ENCODE measurements around the gene GAA.
"Not testable (repeated sequence)": the region's sequence is repeated elsewhere in the genome, so short reads cannot be mapped to it uniquely, and the experiment has no call there.

Gene GAA

DNA sequence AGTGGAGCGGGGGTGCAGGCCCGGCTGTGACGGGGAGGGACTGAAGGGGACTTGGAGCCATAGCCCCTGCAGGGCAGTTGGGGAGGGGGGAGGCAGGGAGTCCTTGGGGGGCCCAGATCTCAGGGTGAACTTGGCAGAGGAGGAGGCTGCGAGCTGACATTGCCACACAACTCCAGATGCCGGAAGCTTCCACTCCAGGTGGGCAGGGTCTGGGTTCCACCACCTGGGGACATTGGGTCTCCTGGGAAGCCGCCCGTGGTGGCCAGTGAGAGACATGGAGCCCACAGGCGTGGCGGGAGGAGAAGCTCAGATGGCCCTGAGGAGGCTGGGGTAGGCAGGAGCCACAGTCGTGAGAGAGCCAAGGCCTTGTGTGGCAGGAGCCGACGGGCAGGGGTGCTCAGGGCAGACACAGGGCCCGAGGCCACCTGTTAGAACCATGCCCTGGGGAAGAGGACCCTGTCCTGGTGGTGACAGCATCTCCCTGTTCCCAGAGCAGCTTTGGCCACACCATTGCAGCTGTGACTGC is 18.2 kb upstream of the GAA start:
- no peak overlapping the region for H3K4me3 ChIP-seq (ENCODE audit: low read depth, low read length)

DNA sequence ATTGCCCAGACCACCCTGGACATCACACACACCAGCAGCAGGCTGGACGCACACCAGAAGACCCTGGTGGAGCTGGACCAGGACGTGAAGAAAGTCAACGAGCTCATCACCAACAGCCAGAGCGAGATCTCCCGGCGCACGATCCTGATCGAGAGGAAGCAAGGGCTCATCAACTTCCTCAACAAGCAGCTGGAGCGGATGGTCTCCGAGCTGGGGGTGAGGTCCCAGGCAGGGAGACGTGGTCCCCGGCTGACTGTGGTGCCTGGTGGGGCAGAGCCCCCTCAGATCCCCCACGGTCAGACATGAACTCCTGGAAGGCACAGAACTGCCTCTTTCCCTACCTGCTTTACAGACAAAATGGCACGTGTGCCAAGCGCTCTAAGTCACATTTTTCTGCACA is 16.6 kb upstream of the GAA start:
- no peak overlapping the region for H3K4me3 ChIP-seq (ENCODE audit: low read depth, low read length)

DNA sequence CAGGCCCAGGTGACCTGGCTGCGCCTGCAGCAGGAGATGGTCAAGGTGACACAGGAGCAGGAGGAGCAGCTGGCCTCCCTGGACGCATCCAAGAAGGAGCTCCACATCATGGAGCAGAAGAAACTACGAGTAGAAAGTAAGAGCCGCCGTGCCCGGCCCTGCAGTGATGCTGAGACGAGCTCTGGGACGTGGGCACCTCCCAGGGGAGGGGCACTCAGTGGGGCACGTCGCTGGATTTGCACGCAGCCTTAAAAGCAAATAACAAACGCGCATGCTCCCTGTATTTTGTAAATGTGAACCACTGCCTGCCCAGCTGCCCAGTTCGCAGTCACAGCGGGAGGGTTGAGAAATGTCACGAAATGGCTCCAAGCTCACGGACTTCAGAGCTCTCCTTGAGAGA is 15.3 kb upstream of the GAA start:
- H3K4me3 ChIP-seq (ENCODE audit: low read depth, low read length), result no peak overlapping the region

DNA sequence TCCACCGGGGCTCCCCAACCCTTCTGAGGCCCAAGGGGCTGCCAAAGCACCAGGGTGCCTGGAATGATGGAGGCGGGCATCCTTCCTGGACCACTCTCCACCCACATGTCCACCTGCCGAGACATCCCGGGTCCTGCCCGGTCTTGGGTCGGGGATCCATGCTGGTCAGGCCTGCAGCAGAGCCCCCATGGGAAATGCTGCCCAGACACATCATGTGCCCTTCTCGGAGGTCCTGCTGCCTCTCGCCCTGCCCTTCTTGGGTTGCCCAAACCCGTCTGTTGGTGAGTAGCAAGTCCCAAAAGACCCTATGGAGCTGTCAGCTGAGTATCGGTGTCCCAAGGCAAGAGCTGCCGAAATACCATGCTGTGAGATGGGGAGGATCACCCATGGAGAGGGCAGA is 14.8 kb upstream of the GAA start:
- H3K4me3 ChIP-seq (ENCODE audit: low read depth, low read length), result no peak overlapping the region

DNA sequence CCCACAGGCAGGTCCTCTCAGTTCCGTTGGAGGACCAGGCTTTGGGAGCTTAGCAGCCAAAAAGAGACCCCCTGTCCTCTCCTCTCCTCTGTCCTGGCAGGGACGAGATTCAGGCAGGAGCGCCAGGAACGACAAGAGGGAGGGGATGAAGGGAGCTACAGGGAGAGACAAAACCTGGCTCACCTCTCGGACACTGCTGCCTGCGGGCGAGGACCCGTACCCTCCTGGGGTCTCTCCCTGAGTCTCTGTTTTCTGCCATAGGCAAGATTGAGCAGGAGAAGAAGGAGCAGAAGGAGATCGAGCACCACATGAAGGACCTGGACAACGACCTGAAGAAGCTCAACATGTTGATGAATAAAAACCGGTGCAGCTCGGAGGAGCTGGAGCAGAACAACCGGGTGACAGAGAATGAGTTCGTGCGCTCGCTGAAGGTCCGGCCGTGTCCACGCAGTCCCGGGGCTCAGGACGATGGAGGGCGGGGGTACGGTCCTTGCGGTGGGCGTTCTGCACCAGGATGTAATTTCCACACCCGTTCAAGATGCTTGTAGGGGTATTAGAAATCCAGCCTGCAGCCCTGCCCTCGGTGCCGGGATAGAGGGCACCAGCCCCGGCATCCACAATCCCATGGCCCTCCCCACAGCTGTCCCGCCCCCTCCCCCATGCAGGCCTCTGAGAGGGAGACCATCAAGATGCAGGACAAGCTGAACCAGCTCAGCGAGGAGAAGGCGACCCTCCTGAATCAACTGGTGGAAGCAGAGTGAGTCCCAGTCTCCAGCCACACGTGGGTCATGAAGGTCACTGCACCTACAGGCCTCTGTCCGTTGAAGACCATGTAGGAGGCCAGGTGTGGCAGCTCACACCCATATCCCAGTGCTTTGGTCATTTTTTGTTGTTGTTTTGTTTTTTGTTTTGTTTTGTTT is 13.8 kb upstream of the GAA start:
- no peak overlapping the region for H3K4me3 ChIP-seq (ENCODE audit: low read depth, low read length)

DNA sequence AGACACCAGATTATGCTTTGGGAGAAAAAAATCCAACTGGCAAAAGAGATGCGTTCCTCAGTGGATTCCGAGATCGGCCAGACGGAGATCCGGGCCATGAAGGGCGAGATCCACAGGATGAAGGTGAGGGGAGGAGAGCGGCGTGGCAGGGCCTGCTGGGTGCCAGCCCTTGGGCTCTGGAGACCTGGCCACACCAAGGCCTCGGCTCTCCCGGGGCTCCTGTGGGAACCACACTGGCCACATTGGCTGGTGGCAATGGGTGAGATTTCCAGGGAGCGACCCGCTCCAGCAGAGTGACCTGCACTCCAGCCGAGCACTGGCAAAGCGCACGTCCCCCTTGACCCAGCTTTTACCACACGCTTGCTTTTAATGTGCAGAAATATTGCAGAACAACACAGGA is 11.6 kb upstream of the GAA start:
- no peak overlapping the region for H3K4me3 ChIP-seq (ENCODE audit: low read depth, low read length)

DNA sequence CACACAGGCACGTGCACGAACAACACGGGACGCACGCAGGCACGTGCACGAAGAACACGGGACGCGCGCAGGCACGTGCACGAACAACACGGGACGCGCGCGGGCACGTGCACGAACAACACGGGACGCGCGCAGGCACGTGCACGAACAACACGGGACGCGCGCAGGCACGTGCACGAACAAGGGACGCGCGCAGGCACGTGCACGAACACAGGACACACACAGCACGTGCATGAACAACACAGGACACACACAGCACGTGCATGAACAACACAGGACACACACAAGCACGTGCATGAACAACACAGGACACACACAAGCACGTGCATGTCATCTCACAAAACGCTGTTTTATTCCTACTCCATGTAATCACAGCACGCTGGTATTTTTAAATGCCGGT is 11.2 kb upstream of the GAA start:
- not testable (repeated sequence) for H3K4me3 ChIP-seq (ENCODE audit: low read depth, low read length)

DNA sequence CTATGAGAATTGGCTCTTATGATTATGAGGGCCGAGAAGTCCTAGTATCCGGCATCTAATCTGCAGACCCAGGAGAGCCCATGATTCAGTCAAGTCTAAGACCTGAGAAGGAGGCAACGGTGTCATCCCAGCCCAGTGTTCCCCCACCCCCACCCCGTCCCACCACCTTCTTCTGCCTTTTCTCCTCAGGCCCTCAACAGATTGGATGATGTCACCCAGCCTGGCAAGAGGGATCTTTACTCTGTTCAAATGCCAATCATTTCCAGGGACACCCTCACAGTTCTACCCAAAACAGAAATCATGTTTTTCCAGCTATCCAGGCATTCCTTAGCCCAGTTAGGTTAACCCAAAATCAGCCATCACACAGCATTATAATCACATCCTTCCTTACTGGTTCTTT is 10.0 kb upstream of the GAA start:
- no peak overlapping the region for H3K4me3 ChIP-seq (ENCODE audit: low read depth, low read length)

DNA sequence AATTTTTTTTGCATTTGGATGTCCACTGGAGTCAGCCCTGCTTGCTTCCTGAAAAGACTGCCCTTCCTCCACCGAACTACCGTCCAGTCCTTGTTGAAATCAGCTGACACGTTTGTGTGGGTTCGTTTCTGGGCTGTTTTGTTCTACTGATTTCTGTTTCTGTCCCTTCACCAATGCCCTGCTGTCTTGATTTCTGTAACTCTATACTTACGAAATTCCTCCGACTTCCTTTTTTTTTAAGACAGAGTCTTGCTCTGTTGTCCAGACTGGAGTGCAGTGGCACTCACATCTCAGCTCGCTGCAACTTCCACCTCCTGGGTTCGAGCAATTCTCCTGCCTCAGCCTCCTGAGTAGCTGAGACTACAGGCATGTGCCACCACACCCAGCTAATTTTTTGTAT is 8.4 kb upstream of the GAA start:
- H3K4me3 ChIP-seq (ENCODE audit: low read depth, low read length), result no peak overlapping the region

DNA sequence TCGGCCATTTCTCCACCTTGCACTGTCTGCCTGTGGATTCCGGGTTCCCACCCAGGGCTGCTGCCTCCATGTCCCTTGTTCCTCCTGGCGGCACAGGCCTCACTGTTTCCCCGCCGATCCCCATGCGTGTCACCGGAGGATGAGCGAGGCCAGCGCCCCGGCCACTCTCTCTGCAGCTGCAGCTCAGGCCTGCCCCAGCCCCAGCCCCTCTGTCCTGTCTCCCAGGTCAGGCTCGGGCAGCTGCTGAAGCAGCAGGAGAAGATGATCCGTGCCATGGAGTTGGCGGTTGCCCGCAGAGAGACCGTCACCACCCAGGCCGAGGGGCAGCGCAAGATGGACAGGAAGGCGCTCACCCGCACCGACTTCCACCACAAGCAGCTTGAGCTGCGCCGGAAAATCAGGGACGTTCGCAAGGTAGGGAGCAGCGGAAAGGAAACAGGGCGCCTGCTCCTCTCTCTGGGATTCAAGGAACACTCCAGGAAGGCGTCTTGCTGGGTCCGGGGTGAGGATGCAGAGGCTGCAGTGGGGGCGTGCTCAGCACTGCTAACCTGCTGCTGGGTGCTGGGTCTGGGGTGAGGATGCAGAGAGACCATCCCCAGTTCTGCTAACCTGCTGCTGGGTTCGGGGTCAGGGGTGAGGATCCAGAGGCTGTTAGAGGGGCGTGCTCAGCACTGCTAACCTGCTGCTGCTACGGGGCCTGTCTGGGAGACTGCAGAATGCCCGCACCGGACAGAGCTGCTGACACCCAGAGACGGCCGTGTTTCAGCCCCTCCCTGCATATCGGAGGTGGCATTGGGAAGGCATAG is 6.1 kb upstream of the GAA start:
- H3K4me3 ChIP-seq (ENCODE audit: low read depth, low read length), result no peak overlapping the region

DNA sequence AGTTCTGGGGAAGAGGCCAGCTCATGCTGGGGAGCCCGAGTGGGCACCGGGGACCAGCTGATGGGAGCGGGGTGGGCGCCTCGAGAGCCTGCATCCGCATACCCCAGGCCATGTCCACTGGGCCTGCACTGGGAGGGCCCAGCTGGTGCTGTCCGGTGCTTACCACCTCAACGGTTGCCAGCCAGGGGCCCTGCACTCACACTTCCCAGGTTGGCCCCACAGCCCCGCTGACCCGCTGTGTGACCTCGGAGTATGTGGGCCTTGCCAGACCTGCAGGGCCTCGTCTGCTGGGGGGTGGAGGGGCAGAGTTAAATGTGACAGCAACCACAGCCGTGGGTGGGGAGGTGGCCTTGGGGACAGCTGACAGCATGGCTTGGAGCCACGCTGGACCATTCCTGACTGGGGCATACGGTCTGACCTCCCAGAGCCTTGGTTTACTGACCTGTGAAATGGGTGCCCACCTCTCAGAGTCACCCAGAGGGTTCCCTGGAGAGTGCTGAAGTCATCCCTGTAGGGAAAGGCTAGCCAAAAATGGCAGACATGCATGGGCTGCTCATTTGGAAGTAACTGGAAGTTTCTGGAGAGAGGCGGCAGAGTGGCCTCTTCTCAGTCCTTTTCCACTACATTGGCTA is 5.4 kb upstream of the GAA start:
- no peak overlapping the region for H3K4me3 ChIP-seq (ENCODE audit: low read depth, low read length)

DNA sequence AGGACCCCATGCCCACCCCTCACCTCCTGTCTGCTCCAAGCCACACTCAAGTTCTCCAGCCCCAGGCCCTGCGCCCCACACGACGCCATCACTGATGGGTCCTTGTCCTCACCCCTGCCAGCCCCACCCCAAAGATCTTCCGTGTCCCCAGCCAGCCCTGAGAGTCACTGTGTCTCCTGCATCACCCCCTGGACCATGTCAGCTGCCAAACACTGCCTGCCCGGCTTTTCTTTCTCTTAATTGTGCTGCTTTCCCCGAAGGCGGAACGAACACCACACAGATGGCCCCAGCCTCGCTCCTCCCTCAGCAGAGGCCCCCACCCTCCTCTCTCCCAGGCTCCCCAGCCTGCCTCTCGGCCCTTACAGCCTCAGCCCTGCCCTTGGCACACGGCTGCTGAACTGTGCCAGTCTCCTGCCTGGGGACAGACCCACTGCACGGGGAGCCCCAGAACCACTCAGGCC is 4.8 kb upstream of the GAA start:
- H3K4me3 ChIP-seq (ENCODE audit: low read depth, low read length), result no peak overlapping the region

DNA sequence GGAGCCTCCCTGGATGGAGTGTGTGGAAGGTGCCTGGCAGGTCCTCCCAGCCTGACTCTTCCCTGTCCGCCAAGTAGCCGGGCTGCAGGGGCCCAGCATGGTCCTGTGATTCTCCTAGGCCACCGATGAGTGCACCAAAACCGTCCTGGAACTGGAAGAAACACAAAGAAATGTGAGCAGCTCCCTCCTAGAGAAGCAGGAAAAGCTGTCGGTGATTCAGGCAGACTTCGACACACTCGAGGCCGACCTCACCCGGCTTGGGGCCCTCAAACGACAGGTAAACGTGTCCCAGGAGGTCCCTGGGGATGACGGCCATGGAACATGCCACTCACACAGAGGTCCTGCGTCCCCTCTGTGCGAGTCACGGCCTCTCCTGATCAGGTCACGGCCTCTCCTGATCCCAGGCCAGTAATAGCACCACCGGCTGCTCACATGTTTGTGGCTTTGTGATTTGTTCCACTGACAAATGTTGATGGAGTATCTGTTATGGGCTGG is 4.2 kb upstream of the GAA start:
- no peak overlapping the region for H3K4me3 ChIP-seq (ENCODE audit: low read depth, low read length)

DNA sequence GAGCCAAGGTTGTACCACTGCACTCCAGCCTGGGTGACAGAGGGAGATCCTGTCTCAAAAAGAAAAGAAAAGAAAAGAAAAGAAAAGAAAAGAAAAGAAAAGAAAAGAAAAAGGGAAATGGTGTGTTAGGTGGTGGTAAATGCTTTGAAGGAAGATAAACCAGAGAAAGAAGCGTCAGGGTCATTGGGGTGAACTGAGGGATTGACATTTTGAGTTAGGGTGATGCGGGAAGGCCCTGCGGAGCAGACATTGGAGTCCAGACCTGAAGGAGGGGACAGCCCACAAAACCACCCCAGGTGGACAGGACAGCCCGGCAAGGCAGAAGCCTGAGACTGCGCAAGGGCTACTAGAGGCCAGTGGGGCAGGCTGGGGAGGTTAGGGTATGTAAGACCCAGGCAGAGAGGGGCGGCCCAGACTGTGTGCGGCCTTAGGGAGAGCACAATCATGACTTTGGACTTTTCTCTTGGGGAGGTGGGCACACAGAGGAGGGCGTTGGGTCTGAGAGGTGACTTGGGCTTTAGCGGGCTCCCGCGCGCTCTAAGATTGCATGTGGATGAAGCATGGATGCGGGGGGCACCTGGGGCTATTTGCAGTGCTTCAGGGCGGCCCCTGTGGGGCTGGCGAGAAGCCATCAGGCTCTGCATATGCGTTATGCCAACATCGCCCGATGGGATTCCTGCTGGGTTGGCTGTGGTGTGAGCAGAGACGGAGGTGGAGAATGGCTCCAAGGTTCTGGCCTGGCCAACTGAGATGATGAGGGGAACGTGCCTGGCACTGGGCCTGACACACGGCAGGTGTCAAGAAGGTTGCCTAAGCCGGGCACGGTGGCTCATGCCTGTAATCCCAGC is 3.3 kb upstream of the GAA start:
- no peak overlapping the region for H3K4me3 ChIP-seq (ENCODE audit: low read depth, low read length)

DNA sequence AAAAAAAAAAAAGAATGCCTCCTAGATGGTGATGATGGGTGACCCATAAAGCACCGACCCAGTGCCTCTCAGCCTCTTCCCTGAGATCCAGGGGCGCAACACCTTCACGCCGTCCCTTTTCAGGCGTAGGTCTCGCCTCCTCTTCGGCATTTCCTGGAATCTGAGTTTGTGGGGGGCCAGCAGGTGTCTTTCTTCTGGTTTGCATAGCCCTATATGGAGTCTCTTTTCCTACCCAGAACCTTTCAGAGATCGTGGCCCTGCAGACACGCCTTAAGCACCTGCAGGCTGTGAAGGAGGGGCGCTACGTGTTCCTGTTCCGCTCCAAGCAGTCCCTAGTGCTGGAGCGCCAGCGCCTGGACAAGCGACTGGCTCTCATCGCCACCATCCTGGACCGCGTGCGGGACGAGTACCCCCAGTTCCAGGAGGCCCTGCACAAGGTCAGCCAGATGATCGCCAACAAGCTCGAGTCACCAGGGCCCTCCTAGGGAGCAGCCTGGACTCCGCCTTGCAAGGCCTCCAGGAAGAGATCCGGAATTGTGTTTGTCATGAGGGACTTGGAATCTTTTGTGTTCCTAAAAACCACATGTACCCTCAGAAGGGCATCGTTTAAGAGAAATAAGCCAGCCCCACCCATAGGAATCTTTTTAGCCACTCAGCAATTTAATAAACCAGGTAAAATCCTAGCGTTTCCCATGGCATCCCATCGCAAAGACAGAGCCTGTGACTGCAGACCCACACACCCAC is 1.9 kb upstream of the GAA start:
- H3K4me3 ChIP-seq (ENCODE audit: low read depth, low read length), result no peak overlapping the region

DNA sequence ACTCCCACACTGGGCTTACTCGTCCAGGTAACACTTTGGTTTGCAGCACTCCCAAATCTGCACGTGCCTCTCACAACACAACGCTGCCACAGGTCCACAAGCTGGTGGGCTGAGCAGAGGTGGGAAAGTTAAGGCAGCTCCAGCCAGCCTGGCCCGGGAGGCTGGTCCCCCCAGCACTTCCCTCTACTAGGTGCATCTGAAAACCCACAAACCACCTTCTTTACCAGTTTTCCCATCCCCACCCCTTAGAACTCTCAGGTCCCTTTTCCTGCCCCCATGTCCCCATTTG is 1.4 kb upstream of the GAA start:
- H3K4me3 ChIP-seq (ENCODE audit: low read depth, low read length), result no peak overlapping the region

DNA sequence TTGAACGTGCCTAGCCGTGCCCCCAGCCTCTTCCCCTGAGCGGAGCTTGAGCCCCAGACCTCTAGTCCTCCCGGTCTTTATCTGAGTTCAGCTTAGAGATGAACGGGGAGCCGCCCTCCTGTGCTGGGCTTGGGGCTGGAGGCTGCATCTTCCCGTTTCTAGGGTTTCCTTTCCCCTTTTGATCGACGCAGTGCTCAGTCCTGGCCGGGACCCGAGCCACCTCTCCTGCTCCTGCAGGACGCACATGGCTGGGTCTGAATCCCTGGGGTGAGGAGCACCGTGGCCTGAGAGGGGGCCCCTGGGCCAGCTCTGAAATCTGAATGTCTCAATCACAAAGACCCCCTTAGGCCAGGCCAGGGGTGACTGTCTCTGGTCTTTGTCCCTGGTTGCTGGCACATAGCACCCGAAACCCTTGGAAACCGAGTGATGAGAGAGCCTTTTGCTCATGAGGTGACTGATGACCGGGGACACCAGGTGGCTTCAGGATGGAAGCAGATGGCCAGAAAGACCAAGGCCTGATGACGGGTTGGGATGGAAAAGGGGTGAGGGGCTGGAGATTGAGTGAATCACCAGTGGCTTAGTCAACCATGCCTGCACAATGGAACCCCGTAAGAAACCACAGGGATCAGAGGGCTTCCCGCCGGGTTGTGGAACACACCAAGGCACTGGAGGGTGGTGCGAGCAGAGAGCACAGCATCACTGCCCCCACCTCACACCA is 724 bp downstream of the GAA start:
- H3K4me3 ChIP-seq (ENCODE audit: low read depth, low read length), result peak overlapping the region; percentile 81

DNA sequence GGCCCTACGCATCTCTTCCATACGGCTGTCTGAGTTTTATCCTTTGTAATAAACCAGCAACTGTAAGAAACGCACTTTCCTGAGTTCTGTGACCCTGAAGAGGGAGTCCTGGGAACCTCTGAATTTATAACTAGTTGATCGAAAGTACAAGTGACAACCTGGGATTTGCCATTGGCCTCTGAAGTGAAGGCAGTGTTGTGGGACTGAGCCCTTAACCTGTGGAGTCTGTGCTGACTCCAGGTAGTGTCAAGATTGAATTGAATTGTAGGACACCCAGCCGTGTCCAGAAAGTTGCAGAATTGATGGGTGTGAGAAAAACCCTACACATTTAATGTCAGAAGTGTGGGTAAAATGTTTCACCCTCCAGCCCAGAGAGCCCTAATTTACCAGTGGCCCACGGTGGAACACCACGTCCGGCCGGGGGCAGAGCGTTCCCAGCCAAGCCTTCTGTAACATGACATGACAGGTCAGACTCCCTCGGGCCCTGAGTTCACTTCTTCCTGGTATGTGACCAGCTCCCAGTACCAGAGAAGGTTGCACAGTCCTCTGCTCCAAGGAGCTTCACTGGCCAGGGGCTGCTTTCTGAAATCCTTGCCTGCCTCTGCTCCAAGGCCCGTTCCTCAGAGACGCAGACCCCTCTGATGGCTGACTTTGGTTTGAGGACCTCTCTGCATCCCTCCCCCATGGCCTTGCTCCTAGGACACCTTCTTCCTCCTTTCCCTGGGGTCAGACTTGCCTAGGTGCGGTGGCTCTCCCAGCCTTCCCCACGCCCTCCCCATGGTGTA is 1.5 kb downstream of the GAA start:
- no peak overlapping the region for H3K4me3 ChIP-seq (ENCODE audit: low read depth, low read length)
